ENCODE measurements around the gene AUTS2.

The AUTS2 gene

DNA sequence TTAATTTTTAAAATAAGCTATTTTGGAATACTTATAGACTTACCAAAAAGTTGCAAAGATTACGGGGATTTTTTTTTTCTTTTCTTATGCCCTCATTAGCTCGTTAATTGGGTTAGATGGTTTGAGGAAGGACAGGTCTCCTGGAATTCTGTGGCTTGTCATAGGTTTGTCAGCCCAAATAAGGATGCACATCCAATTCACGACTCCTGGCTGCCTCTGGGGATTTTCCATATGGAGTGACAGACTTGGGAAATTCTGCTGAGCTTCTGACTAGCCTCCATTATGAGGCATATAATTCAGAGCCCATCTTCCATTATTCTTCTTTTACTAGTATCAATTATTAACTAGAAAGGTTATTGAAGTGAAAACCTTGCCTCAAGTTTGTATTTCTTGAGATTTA is 102.1 kb downstream of the AUTS2 start:
- CTCF ChIA-PET = interaction anchor here (0.9 kb wide), 1 partner anchor 232 kb away, joined by 3 read pairs; no protein-coding TSS in a partner anchor
- POLR2A ChIA-PET = no interaction called here
- no peak overlapping the region for H3K4me3 ChIP-seq (ENCODE audit: low read depth, low read length)
- TF ChIP-seq, protein P1, sequence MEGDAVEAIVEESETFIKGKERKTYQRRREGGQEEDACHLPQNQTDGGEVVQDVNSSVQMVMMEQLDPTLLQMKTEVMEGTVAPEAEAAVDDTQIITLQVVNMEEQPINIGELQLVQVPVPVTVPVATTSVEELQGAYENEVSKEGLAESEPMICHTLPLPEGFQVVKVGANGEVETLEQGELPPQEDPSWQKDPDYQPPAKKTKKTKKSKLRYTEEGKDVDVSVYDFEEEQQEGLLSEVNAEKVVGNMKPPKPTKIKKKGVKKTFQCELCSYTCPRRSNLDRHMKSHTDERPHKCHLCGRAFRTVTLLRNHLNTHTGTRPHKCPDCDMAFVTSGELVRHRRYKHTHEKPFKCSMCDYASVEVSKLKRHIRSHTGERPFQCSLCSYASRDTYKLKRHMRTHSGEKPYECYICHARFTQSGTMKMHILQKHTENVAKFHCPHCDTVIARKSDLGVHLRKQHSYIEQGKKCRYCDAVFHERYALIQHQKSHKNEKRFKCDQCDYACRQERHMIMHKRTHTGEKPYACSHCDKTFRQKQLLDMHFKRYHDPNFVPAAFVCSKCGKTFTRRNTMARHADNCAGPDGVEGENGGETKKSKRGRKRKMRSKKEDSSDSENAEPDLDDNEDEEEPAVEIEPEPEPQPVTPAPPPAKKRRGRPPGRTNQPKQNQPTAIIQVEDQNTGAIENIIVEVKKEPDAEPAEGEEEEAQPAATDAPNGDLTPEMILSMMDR (IDR thresholded peaks at IDR 0.05; ENCODE audit: insufficient read depth, low read length, missing control alignments) = no peak
- DNase-seq (ENCODE audit: low read depth, low spot score) = no peak

DNA sequence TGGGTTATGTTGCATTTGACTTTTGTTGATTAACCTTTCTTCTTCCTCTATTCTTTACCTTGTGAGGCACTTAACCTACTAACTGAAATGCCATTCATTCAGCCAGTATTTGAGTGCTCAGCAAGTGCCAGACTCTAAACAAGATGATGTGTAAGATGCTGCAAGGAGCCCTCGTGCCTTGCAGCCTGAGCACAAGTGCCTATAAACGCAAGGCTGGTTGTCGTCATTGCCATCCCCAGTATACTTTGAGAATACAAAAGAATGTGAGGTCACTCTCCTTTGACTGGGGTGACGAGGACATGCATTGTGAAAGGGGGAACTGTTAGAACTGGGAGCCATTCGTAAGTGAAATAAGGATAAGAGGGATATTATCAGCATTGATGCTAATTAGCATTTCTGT is 103.0 kb downstream of the AUTS2 start:
- TF ChIP-seq, protein P1 (IDR thresholded peaks at IDR 0.05; ENCODE audit: insufficient read depth, low read length, missing control alignments) = no peak
- POLR2A ChIA-PET = no interaction called here
- no peak for DNase-seq (ENCODE audit: low read depth, low spot score)
- H3K4me3 ChIP-seq (ENCODE audit: low read depth, low read length) = no peak overlapping the region
- CTCF ChIA-PET = no interaction called here

DNA sequence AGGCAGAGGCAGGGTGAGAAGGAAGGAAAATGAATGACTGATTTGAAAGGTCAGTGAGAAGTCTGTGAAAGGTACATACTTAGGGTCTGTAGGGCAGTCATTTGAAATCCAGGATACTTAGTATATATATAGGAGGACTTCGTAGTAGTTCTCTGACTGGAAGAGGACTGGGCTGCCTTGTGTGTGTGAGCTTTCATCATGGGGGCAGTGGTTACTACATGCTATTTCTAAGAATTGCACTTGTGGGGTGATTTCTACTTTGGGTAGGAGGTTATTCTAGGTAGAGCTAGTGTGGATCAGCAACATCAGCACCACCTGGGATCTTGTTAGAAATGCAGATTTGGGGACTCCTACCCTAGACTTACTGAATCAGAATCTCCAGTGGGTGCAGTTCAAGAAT is 104.1 kb downstream of the AUTS2 start:
- TF ChIP-seq, protein P1 (IDR thresholded peaks at IDR 0.05; ENCODE audit: insufficient read depth, low read length, missing control alignments) = no peak
- ChIA-PET POLR2A (no interaction called here), CTCF (no interaction called here)
- no peak for DNase-seq (ENCODE audit: low read depth, low spot score)
- no peak overlapping the region for H3K4me3 ChIP-seq (ENCODE audit: low read depth, low read length)

DNA sequence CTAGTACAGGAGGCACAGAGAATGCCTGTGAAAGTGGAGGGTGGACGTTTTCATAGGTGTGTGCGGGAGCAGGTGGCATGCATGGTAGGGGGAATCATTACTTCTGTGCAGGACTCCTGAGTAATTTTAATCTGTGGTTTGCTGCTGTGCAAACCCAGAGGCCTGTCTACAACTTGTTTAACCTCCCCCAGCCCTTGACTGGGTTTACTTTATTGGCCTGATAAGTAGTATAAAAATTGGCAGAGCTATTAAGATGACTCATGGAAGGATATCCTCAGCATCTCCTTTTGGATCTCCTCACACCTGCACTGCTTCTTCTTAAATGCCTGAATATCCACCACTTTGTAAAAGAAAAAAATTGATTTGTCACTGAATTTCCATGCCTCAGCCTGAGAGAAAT is 104.8 kb downstream of the AUTS2 start:
- POLR2A ChIA-PET = no interaction called here
- CTCF ChIA-PET = interaction anchor here (0.6 kb wide), 1 partner anchor 75 kb away, joined by 3 read pairs; no protein-coding TSS in a partner anchor
- TF ChIP-seq, protein P1 (IDR thresholded peaks at IDR 0.05; ENCODE audit: insufficient read depth, low read length, missing control alignments) = no peak
- no peak for DNase-seq (ENCODE audit: low read depth, low spot score)
- no peak overlapping the region for H3K4me3 ChIP-seq (ENCODE audit: low read depth, low read length)

DNA sequence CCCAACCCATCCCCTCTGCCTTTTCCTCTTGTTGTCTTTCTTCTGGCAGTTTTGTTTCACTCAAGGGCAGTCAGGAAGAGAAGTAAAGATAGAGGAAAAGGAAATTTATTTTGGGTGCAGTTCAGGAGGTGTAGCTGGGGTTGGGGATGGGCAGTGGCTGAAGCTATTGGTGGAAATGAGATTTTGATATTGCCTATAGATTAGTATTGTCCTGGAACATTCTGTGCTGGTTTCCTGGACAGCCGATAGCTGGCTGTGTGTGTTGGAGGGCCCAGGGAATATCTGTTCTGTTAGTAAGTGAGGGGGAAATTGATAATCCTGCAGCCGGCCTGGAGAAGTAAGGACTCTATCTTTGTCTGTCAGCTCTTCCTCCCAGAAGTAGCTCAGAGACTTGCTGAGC is 107.8 kb downstream of the AUTS2 start:
- POLR2A ChIA-PET = no interaction called here
- CTCF ChIA-PET = interaction anchor here (1.1 to 1.8 kb wide), 2 partner anchors 9 to 19 kb away, joined by 3 to 5 read pairs; no protein-coding TSS in a partner anchor
- no peak overlapping the region for H3K4me3 ChIP-seq (ENCODE audit: low read depth, low read length)
- DNase-seq (ENCODE audit: low read depth, low spot score) = no peak
- TF ChIP-seq, protein P1 (IDR thresholded peaks at IDR 0.05; ENCODE audit: insufficient read depth, low read length, missing control alignments) = no peak

DNA sequence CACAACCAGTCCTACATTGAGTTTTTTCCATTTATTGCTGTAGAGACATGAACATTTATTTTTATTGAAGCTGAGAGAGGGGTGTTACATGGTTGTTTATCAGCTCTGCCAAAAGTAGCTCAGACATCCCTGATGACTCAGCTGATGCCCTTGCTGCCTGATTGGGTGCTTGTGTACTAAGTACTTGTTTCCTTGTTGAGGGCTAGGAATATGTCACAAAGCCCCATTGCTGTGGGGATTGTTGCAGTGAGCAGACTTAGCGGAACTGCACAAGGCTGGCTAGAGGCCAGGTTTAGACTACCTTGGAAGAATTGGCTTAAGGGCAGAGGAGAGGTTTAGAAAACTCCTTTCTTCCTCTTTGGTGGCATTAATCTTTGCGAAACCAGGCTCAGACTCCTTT is 110.6 kb downstream of the AUTS2 start:
- DNase-seq (ENCODE audit: low read depth, low spot score) = no peak
- CTCF ChIA-PET = no interaction called here
- TF ChIP-seq, protein P1 (IDR thresholded peaks at IDR 0.05; ENCODE audit: insufficient read depth, low read length, missing control alignments) = no peak
- POLR2A ChIA-PET = no interaction called here
- no peak overlapping the region for H3K4me3 ChIP-seq (ENCODE audit: low read depth, low read length)
